Effector CD8-positive, alpha-beta T cell (primary cell): Measurements from ENCODE around the gene PRPH.
"Not testable (repeated sequence)": the region's sequence is repeated elsewhere in the genome, so short reads cannot be mapped to it uniquely, and the experiment has no call there.

Experiments used
- DNase-seq: peaks from one replicate; lab custom pipeline; 2025; lab: John Stamatoyannopoulos, UW

The PRPH gene

DNA sequence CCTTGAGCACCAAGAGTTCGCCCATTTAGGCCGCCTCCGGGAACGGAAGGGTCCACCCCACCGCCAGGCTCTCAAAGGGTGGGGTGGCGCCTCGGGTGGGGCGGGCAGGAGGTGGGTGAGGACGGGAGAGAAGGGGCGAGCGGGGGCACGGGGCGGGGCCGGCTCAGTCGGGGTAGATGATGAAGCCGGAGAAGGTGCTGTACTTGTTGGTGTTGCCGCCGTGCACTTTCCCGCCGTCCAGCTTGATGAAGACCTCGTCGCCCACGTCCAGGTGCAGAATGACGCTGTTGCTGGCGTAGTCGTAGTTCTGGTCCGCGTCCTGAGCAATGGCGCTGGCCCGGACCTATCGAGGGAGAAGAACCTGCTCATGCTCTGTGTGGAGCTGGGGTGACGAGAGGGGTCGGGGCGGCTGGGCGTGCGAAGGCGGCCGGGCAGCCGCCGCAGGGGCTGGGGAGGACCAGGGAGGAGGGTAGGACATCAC lies 38.0 kb downstream of the PRPH start:
- no peak for DNase-seq

- not testable (repeated sequence) for DNase-seq
These were observed 38.8 kb downstream of the PRPH start for GRCh38 chr12:49333778-49334177.

DNA sequence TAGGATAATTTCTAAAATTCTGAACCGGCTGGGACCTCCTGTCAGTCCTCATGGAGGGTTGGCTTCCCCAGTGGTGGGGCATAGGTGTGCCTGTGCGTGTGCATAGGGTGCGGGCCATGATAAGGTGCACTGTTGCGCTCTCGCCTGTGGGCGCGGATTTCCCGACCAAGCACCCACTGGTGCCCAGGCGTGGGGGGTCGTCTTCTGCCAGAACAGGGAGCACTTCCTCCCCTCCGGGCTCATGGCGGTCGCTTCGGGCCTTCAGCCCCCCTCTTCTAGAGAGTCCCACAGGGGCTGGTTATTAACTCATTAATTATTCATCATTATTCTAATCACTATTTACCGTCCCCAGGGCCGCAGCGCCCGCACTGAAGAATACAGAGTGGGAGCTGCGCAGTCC lies 39.3 kb downstream of the PRPH start:
- DNase-seq: no peak

DNA sequence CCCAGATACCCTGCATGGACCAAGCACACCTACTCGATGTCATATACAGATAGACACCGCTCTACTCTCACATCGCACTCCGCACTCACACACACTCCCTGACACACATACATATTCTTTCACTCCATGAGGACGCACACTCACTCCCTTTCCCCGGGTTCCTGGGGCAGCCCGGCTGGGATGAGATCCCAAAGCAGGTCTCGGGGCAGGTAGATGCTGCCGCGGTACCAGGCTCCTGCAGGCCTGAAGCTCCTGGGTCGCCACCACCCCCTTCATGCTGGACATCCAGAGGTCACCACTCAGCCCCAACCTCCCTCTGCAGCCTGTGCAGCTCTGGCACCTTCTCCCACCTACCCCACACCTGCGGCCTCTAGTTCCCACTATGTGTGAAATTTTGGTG lies 39.7 kb downstream of the PRPH start:
- DNase-seq: no peak

DNA sequence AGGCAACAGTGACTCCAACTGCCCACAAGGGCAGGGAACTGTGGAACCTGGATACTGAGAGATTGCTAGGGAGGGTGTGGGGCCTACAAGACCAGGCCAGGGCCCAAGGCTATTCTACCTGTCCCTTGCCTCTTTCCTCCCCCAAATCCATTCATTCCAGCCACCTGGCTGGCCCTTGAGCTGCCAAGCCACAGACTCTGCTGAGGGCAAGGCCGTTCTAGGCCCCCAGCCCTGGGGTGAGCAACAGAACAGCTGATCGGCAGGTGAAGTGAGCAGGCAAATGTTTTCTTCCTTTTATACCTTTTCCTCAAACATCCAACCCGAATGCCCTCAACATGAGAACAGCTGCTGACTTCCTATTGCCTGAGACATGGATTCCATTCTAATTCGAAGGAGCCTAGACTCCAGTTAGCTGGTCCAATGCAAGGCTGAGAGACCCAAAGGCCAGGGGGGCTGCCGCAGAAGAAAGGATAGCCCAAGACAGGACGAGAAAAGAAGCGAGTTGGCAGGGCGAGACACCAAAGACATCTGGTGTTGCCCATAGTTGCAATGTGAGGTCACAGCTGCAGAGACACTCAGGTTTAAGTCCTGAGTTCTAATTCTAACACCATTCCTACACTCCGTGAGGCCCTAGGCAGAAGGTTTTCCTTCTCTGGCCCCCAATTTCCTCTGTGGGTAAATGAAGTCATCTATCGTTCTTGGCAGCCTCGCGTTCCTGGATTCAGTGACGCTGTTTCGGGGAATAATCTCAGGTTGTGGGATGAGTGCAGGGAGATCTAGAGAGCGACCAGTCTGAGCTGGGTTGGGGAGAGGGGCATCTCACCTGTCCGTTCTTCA lies 40.4 kb downstream of the PRPH start:
- DNase-seq: no peak

DNA sequence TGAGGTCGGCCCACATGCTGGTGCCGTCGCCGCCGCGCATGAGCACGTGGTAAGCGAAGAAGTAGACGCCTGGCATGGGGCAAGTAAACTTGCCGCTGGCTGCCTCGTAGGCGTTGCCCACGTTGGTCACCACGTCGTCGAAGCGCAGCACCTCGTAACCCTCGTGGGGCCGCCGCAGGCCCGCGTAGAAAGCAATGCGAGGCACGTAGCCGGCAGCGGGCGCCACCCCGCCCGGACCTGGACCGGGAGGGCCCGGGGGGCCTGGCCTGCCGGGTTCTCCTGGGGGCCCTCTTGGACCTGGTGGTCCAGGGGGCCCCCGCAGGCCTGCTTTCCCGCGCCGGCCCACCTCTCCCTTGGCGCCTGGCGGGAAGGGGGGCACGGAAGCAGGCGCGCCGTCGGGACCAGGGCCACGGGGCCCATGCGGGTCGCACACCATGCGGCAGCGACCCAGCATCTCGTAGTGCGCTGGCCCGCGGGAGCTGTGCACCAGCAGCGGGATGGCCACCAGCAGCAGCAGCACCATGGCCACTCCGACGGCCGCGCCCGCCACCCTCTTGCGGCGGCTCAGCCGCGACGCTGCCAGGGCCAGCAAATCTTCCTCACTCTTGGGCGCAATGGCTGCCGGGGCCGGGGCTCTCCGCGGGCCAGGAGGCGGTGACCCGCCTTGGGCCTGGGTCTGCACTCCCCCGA lies 41.2 kb downstream of the PRPH start:
- no peak for DNase-seq

GRCh38 chr12:49336645-49337584 lies 42.0 kb downstream of the PRPH start, which contains the start of gene C1QL4:
TSS of gene C1QL4 (minus strand) at chr12:49337188. CDS start at chr12:49336477, 711 bp downstream.
- DNase-seq: peak; percentile 87

- DNase-seq: no peak
These were observed 44.0 kb downstream of the PRPH start for GRCh38 chr12:49338830-49339463.

DNA sequence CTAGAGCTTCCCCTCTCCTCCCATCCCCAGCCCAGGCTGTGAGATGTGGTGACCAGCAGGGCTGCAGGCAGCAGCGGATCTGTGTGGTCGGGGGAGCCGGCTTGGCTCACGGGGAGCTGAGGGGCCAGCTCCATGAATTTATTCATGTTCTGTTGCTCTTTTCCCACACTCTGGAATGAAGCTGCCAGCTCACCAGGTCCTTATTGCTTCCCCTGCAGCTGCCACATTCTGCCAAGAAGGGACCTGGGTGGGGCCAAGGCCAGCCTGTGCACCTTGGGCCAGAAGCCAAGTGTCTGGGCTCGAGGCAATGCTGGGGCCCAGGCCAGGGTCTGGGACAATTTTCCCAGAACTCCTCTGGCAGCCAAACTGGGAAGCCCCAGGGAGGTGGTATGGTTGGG lies 44.5 kb downstream of the PRPH start:
- no peak for DNase-seq

GRCh38 chr12:49340095-49340870 lies 45.3 kb downstream of the PRPH start:
- no peak for DNase-seq

DNA sequence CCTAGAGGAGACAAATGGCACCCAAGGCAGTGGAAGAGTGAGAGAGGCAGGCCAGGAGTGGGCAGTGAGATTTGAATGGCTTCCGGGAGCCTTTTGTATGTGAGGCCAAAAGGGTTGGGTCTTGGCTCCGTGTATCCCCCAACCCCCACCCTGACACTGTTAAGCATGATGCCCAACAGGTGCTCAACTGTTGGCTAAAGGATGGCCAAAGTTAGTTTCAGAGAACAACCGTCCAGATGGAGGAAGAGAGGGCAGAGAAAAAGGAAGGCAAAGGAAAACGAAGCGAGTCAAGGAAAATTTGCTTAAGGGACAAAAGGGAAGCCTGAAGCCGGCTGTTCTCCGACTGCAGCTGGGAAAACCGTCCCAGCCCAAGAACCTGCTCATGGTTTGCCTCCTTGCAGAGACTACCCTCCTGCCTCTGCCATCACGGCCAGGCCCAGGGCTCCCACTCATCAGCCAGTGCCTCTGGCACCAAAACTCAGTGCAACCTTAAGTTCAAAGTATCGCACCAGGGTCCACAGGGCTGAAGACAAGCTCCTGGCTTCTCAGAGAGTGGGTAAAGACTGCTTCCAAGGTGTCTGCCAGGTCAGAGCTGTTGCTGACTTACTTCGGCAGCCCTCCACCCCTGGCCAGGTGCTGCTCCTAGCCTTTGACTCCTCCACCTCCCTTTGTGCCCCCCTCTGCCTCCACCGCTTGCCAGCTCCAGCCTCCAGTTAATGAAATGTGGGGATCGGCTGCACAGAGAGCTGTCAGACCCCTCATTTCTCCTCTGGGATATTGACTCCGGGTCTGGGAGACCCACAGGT lies 46.2 kb downstream of the PRPH start:
- DNase-seq: no peak

DNA sequence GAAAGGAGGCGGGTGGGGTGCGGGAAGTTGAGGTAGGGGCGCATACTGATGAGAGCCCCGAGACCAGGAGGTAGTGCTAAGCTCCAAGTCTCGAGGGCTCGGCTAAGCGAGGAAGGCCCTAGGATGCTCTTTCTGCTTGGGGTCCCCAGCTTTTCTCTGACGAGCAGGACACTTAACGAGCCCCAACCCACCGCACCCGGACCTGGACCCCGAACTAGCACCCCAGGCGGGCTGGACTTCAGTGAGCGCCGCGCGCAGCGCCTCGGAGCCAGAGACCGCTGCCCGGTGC lies 46.8 kb downstream of the PRPH start:
- no peak for DNase-seq

DNA sequence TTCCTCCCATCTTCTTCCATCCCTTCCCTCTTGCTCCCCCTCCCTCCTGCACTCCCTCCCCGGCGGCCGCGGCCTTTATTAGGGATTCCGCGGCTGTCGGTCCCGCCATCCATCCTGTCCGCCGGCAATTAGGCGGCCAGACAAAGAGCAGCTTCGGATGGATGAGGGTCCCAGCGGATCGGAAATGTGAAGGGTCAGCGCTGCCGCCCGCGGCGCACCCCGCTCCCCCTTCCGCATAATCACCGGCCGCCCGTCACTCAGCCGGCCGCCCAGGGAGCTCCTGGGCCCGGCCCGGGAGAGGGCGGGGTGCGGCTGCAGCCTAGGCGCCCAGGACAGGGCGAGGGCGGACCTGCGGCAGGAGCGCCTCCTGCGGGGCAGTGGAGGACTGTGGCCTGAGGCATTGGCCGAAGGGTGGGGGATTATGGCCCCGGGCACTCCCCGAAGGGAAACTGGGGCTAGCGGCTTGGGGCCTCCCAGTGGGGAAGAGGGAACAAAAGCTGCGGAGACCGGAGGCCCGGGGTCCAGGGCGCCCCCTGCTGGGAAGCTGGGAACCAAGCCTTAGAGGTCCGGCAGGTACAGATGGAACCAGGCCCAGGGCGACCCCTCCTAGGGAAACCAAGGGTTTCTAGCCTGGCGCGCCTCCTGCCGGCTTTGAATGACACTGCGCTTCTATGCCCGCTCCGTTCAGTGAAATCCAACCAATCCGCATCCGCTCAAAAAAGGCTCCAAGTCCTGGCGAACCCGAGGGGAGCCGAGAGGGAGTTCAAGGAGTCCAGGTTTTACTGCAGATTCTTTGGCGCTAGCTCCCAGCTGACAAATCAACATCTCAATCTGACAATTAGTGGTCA lies 47.3 kb downstream of the PRPH start:
- peak; percentile 65 for DNase-seq

DNA sequence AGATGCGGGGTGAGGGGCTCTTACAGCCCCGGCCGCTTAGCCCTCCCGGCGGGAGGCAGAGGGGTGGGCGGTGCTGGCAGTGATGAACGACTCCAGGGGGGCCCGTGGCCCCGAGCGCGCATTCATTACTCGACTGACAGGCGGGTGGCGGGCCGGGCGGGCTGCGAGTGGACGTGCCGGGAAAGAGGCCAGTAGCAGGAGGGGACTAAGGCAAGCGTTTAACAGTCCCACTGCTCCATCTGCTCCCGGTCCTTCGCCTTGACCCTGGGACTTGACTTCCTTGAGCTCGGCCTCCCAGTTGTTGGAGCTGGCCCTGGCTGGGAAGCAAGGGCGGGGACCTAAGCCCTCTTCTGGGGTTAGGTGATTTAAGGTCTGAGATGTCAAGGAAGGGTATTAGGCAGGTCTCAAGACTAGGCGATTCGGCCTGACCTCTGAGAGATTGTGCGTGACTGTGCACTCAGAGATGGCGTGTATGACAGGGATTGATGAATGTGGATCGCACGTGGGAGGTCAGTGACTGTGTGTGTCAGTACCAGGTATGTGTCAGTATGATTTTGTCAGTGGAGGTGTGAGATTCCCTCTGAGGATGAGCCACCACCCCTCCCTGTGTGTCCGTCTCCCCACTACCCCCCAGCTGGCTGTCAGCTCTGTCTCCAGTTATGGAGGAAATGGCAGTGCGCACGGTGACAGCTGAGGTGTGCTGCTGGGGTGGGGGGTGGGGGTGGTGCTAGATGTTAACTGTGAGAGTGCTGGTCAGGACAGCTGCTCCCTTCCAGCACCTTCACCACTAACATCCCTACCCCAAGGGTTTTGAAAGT lies 48.2 kb downstream of the PRPH start:
- DNase-seq: no peak

DNA sequence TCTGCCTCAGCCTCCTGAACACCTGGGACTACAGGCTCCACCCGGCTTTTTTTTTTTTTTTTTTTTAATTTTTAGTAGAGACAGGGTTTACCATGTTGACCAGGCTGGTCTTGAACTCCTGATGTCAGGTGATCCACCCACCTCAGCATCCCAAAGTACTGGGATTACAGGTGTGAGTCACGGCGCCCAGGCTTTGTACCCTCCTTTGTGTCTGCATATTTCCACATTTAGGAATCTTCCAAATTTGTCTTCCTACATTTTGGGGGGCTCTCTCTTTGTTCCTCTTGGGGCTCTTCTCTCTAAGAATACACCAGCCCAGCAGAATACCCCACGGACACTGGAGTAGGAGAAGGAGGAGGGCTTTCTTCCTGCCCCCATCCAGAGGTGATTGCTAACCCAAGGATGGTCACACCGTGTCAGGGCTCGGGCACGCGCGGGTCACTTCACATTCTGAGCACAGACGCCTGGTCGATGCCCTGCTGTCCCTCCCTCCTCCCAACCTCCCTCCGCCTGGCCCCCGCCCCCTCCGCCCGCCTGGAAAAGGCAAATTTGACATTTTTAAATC lies 49.6 kb downstream of the PRPH start:
- no peak for DNase-seq

DNA sequence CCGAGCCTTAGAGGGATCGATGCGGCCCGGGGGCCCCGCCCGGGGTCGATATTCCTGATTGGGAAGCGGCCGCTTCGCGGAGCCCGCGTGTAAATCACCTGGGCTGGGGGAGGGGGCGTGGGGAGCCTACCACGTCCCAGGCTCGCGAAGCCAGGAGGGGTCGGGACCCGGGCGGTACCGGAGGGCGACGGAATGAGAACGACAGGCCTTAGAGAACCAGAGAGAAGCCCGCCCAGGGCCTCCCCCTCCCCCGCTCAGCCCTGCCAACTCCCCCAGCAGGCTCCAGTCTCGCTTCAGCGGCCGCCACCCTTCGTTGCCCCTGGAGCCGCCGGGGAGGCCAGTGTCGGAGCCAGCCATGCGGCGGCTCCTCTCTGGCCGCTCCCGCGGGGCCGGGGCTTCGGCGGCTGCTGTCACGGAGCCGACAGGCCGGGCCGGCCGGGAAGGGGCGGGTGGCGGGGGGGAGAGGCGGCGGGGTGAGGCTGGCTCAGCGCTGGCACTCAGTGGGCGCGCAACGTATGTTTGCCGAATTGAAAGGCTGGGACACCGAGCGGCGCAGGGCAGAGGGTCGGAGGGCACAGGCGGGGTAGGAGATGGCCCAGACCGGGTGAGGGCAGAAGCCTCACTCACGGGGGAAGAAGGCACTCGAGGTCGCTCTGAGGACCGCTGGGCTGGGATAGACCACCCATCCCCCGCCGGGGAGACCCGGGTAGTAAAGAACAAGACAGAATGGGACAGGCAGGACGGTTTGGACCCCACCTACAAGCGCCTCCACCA lies 50.3 kb downstream of the PRPH start:
- DNase-seq: no peak
